ENCODE measurements around the gene TGOLN2. TPM values are rescaled to one million over a fixed set of nuclear protein-coding genes. Genes with fewer than 3 reads are reported as not detected.
A peak's percentile ranks its signal among the peaks of the same experiment; 100 is the strongest.

TGOLN2 gene
- total and polyA plus RNA-seq, 2 of the 13 experiments (the other 11 are each of a cell fraction or from before 2014, with no cell fraction given), result 99.6 to 155 TPM

DNA sequence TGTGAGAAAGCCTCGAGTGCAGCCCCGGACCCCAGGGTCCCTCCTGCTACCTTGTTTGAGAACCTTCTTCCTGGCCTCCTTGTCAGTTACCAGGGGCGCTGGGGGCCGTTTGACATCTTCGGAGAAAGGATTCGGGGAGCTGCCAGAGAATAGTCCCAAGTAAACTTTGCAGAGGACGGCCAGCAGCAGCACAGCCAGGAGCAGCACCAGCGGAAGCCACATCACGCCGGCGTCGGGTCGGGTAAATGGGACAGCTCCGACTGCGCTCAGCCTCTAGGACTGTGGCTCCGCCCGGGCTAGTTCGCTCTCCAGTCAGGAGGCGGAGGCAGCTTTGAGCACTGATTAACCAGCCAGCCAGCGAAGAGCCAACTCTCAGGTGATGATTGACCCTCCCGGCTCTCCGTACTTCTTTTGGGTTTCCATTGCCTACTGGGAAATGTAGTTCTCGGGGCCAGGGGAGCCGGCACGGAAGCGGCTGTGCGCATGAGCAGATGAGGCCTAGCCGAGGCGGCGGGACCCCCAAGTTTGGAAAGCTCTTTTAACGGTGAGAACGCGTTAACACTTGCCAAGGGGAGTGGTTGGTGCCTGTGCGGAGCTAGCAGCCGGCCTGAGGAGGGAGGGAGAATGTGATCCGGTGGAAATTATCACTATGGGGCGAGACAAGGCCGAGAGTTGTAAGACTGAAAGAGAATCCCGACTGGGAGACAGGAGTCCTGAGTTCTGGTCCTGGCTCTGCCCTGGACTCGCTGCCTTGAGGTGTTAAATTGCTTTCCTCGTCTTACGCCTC lies 26.7 kb upstream of the TGOLN2 start, which contains the start of the genes ELMOD3 and RETSAT (continued):
- TF ChIP-seq, protein P1, sequence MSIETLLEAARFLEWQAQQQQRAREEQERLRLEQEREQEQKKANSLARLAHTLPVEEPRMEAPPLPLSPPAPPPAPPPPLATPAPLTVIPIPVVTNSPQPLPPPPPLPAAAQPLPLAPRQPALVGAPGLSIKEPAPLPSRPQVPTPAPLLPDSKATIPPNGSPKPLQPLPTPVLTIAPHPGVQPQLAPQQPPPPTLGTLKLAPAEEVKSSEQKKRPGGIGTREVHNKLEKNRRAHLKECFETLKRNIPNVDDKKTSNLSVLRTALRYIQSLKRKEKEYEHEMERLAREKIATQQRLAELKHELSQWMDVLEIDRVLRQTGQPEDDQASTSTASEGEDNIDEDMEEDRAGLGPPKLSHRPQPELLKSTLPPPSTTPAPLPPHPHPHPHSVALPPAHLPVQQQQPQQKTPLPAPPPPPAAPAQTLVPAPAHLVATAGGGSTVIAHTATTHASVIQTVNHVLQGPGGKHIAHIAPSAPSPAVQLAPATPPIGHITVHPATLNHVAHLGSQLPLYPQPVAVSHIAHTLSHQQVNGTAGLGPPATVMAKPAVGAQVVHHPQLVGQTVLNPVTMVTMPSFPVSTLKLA (IDR thresholded peaks at IDR 0.05), result no peak
- TF ChIP-seq, protein P2, sequence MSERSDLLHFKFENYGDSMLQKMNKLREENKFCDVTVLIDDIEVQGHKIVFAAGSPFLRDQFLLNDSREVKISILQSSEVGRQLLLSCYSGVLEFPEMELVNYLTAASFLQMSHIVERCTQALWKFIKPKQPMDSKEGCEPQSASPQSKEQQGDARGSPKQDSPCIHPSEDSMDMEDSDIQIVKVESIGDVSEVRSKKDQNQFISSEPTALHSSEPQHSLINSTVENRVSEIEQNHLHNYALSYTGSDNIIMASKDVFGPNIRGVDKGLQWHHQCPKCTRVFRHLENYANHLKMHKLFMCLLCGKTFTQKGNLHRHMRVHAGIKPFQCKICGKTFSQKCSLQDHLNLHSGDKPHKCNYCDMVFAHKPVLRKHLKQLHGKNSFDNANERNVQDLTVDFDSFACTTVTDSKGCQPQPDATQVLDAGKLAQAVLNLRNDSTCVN (CRISPR knock-in tag; IDR thresholded peaks at IDR 0.05; ENCODE audit: borderline replicate concordance), result peak; percentile 30; the same call in 1 of the 2 replicates
- TF ChIP-seq ZNF17 (CRISPR knock-in tag; IDR thresholded peaks at IDR 0.05) (no peak), TEAD2 (CRISPR knock-in tag; IDR thresholded peaks at IDR 0.05) (0 out of 2 replicates have a peak, but pooled peaks have one; percentile 46), NONO (IDR thresholded peaks at IDR 0.05) (no peak), NONO (CRISPR knock-in tag; conservative IDR thresholded peaks at IDR 0.05) (peak; percentile 90), HES4 (CRISPR knock-in tag; IDR thresholded peaks at IDR 0.05; ENCODE audit: borderline replicate concordance) (peak; percentile 98), PAX8 (CRISPR knock-in tag; IDR thresholded peaks at IDR 0.05; ENCODE audit: borderline replicate concordance) (peak; percentile 91; the same call in 1 of the 2 replicates), MEIS1 (CRISPR knock-in tag; IDR thresholded peaks at IDR 0.05; ENCODE audit: borderline replicate concordance) (peak; percentile 89), NFE2L2 (IDR thresholded peaks at IDR 0.05; ENCODE audit: low read length) (no peak), ZNF670 (CRISPR knock-in tag; IDR thresholded peaks at IDR 0.05; ENCODE audit: borderline replicate concordance) (no peak; the same call in 1 of the 2 replicates), ATRX (CRISPR knock-in tag; IDR thresholded peaks at IDR 0.05; ENCODE audit: borderline replicate concordance) (no peak), JDP2 (CRISPR knock-in tag; IDR thresholded peaks at IDR 0.05; ENCODE audit: borderline replicate concordance) (no peak), PPARG (CRISPR knock-in tag; conservative IDR thresholded peaks at IDR 0.05) (peak; percentile 65), NR1H2 (CRISPR knock-in tag; IDR thresholded peaks at IDR 0.05; ENCODE audit: borderline replicate concordance, low read depth) (no peak)
- TF ChIP-seq, protein P3, sequence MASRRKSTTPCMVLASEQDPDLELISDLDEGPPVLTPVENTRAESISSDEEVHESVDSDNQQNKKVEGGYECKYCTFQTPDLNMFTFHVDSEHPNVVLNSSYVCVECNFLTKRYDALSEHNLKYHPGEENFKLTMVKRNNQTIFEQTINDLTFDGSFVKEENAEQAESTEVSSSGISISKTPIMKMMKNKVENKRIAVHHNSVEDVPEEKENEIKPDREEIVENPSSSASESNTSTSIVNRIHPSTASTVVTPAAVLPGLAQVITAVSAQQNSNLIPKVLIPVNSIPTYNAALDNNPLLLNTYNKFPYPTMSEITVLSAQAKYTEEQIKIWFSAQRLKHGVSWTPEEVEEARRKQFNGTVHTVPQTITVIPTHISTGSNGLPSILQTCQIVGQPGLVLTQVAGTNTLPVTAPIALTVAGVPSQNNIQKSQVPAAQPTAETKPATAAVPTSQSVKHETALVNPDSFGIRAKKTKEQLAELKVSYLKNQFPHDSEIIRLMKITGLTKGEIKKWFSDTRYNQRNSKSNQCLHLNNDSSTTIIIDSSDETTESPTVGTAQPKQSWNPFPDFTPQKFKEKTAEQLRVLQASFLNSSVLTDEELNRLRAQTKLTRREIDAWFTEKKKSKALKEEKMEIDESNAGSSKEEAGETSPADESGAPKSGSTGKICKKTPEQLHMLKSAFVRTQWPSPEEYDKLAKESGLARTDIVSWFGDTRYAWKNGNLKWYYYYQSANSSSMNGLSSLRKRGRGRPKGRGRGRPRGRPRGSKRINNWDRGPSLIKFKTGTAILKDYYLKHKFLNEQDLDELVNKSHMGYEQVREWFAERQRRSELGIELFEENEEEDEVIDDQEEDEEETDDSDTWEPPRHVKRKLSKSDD (CRISPR knock-in tag; IDR thresholded peaks at IDR 0.05; ENCODE audit: low read depth), result no peak
- TF ChIP-seq, protein P4, sequence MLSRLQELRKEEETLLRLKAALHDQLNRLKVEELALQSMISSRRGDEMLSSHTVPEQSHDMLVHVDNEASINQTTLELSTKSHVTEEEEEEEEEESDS (CRISPR knock-in tag; IDR thresholded peaks at IDR 0.05; ENCODE audit: borderline replicate concordance), result no peak; the same call in 1 of the 2 replicates
- TF ChIP-seq, protein P5, sequence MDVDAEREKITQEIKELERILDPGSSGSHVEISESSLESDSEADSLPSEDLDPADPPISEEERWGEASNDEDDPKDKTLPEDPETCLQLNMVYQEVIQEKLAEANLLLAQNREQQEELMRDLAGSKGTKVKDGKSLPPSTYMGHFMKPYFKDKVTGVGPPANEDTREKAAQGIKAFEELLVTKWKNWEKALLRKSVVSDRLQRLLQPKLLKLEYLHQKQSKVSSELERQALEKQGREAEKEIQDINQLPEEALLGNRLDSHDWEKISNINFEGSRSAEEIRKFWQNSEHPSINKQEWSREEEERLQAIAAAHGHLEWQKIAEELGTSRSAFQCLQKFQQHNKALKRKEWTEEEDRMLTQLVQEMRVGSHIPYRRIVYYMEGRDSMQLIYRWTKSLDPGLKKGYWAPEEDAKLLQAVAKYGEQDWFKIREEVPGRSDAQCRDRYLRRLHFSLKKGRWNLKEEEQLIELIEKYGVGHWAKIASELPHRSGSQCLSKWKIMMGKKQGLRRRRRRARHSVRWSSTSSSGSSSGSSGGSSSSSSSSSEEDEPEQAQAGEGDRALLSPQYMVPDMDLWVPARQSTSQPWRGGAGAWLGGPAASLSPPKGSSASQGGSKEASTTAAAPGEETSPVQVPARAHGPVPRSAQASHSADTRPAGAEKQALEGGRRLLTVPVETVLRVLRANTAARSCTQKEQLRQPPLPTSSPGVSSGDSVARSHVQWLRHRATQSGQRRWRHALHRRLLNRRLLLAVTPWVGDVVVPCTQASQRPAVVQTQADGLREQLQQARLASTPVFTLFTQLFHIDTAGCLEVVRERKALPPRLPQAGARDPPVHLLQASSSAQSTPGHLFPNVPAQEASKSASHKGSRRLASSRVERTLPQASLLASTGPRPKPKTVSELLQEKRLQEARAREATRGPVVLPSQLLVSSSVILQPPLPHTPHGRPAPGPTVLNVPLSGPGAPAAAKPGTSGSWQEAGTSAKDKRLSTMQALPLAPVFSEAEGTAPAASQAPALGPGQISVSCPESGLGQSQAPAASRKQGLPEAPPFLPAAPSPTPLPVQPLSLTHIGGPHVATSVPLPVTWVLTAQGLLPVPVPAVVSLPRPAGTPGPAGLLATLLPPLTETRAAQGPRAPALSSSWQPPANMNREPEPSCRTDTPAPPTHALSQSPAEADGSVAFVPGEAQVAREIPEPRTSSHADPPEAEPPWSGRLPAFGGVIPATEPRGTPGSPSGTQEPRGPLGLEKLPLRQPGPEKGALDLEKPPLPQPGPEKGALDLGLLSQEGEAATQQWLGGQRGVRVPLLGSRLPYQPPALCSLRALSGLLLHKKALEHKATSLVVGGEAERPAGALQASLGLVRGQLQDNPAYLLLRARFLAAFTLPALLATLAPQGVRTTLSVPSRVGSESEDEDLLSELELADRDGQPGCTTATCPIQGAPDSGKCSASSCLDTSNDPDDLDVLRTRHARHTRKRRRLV (CRISPR knock-in tag; IDR thresholded peaks at IDR 0.05), result peak; percentile 65

Data from HepG2 (cell line).